Measurements from ENCODE around the gene PTGIS. TPM values are rescaled to one million over a fixed set of nuclear protein-coding genes. Genes with fewer than 3 reads are reported as not detected.
A peak's percentile ranks its signal among the peaks of the same experiment; 100 is the strongest.

The PTGIS gene
- total and polyA plus RNA-seq, 10 donors = 0.15 to 1.6 (median 0.92) TPM

GRCh38 chr20:49479785-49480184 lies 88.2 kb downstream of the PTGIS start:
- peak overlapping the region in 2 of 8 donors; percentile 5 to 23 for H3K27ac ChIP-seq
- H3K9me3 ChIP-seq = peaks cover 0 to 7% (median 0%) of the 10 kb centered on the region in 8 donors
- no peak for DNase-seq
- H3K36me3 ChIP-seq = no peaks in the 10 kb centered on the region
- TF ChIP-seq CTCF (IDR thresholded peaks at IDR 0.05 in 8 of 11, conservative IDR thresholded peaks at IDR 0.05 in 3 of 11) (no peak), POLR2AphosphoS5 (IDR thresholded peaks at IDR 0.05) (no peak), POLR2A (IDR thresholded peaks at IDR 0.05) (no peak)
- no peak overlapping the region for H3K4me3 ChIP-seq
- H3K27me3 ChIP-seq (replicated peaks in 1 of 7) = peaks cover 0 to 90% (median 26%) of the 10 kb centered on the region in 7 donors
- 64 to 76% (median 74%) methylated on average over 6 of the region's 6 CpGs for WGBS, 5 donors
- peaks cover 0 to 28% (median 17%) of the 10 kb centered on the region in 6 donors for H3K4me1 ChIP-seq
- intact Hi-C loops (cut with DNase I; ENCODE audit: low total_unique reads) = no loop called here

DNA sequence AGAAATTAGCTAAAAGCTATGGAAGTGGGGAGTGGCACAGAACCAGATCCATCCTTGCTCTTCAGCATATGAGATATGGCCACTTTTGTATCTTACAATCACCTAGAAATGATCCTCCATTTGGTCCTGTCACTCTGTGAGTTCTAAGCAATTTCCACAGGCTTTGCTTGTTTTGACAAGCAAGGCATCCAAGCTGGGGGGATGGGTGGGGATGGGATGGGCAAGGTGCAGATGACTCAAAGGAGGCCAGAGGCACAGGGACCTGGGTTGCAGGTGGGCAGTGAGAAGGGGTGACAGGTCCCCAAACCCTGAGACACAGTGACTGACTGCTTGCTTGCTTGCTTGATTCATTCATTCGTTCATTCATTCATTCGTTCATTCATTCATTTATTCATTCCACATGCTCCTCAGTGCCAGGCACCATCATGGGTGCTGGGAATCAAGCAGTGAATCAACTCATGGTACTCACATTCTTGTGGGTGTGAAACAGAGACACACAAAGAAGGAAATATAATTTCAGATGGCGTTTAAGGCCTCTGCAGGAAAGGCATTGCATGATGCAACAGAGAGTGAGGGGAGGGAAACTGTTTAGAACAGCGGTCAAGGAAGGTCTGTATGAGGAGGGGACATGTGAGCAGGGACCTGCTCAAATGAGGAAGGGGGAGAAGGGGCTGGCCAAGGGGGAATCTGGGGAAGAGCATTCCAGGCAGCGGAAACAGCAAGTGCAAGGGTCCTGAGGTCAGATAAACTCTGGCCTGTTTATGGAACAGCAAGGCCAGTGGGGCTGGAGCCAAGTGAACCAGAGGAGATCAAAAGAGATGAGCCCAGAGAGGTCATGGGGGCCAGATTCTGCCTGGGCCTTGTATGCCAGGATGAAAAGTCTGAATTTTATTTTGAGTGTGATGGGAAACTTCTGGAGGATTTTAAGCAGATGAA lies 88.9 kb downstream of the PTGIS start:
- Histone ChIP-seq H3K4me1 (peaks cover 0 to 24% (median 11%) of the 10 kb centered on the region in 6 donors), H3K4me3 (no peak overlapping the region), H3K9me3 (peaks cover 0 to 7% (median 0%) of the 10 kb centered on the region in 8 donors), H3K36me3 (no peaks in the 10 kb centered on the region), H3K27ac (no peak overlapping the region), H3K27me3 (replicated peaks in 1 of 7) (peaks cover 0 to 90% (median 20%) of the 10 kb centered on the region in 7 donors)
- intact Hi-C loops (cut with DNase I; ENCODE audit: low total_unique reads) = no loop called here
- TF ChIP-seq POLR2AphosphoS5 (IDR thresholded peaks at IDR 0.05) (no peak), CTCF (IDR thresholded peaks at IDR 0.05 in 8 of 11, conservative IDR thresholded peaks at IDR 0.05 in 3 of 11) (no peak), POLR2A (IDR thresholded peaks at IDR 0.05) (no peak)
- WGBS, 5 donors = 57 to 72% (median 71%) methylated on average over 5 of the region's 5 CpGs
- no peak for DNase-seq

DNA sequence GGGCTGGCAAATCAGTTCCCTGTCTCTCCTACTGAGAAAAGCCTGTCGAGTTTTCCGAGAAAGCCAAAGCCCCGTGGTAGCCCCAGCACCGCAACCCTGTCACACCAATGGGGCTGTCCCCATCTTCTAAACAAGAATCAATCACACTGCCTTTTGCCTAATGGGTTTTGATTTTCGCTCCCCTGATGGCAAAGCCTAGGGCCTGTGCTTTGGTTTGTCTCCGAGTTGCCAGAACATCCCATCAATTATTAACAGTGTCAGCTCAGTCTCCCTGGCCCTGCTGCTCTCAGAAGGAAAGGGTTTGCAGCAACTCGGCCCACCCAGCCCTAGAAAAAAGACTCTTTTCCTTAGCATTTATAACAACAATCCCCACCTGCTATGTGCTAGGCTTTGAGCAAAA lies 89.7 kb downstream of the PTGIS start:
- H3K9me3 ChIP-seq = peaks cover 0 to 7% (median 0%) of the 10 kb centered on the region in 8 donors
- 60 to 73% (median 65%) methylated on average over 7 of the region's 7 CpGs for WGBS, 5 donors
- H3K4me3 ChIP-seq = no peak overlapping the region
- intact Hi-C loops (cut with DNase I; ENCODE audit: low total_unique reads) = no loop called here
- no peak for DNase-seq
- peaks cover 0 to 19% (median 7%) of the 10 kb centered on the region in 6 donors for H3K4me1 ChIP-seq
- H3K27ac ChIP-seq = no peak overlapping the region
- TF ChIP-seq POLR2AphosphoS5 (IDR thresholded peaks at IDR 0.05) (no peak), CTCF (IDR thresholded peaks at IDR 0.05 in 8 of 11, conservative IDR thresholded peaks at IDR 0.05 in 3 of 11) (no peak), POLR2A (IDR thresholded peaks at IDR 0.05) (no peak)
- peaks cover 0 to 82% (median 16%) of the 10 kb centered on the region in 7 donors for H3K27me3 ChIP-seq (replicated peaks in 1 of 7)
- no peaks in the 10 kb centered on the region for H3K36me3 ChIP-seq

GRCh38 chr20:49477200-49477599 lies 90.7 kb downstream of the PTGIS start:
- 67 to 87% (median 76%) methylated on average over 3 of the region's 3 CpGs for WGBS, 5 donors
- Histone ChIP-seq H3K27ac (no peak overlapping the region), H3K9me3 (peaks cover 0 to under 1% (median 0%) of the 10 kb centered on the region in 8 donors), H3K27me3 (replicated peaks in 1 of 7) (peaks cover 0 to 72% (median 6%) of the 10 kb centered on the region in 7 donors), H3K4me1 (peaks cover 0 to 8% (median under 1%) of the 10 kb centered on the region in 6 donors), H3K36me3 (no peaks in the 10 kb centered on the region), H3K4me3 (no peak overlapping the region)
- DNase-seq = no peak
- no peak for TF ChIP-seq POLR2AphosphoS5 (IDR thresholded peaks at IDR 0.05)
- TF ChIP-seq POLR2A (IDR thresholded peaks at IDR 0.05) = no peak
- TF ChIP-seq CTCF (IDR thresholded peaks at IDR 0.05 in 8 of 11, conservative IDR thresholded peaks at IDR 0.05 in 3 of 11) = no peak
- intact Hi-C loops (cut with DNase I; ENCODE audit: low total_unique reads) = no loop called here
